NCI-H1105 (cell line): Measurements from ENCODE around the gene UBE4A.
A peak's percentile ranks its signal among the peaks of the same experiment; 100 is the strongest.

Source experiments
- DNase-seq: peaks from one replicate; lab custom pipeline; 2025; lab: John Stamatoyannopoulos, UW

UBE4A gene

DNA sequence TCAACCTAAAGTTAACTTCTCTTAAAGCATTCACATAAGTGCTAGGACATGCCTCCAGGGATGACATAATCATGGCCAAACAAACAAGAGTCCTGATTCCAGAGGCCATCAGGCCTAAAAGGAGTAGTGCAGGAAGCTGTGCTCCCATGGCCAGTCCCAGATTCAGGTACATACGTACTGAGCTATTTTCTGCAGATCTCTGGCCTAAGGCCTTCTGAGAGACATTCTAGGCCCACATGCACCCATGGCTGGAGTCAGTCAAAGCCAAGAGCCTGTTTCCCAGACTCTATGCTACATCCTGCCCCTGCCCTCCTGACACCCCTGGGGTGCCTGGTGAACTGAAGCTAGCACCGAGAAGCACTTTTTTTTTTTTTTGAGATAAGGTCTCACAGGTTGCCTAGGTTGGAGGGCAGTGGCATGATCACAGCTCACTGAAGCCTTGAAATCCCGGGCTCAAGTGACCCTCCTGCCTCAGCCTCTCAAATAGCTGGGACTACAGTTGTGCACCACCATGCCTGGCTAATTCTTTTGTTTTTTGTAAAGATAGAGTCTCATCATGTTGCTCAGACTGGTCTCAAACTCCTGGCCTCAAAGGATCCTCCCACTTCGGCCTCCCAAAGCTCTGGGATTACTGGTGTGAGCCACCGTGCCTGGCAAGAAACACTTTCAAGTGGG lies 17.4 kb upstream of the UBE4A start:
- DNase-seq: no peak

DNA sequence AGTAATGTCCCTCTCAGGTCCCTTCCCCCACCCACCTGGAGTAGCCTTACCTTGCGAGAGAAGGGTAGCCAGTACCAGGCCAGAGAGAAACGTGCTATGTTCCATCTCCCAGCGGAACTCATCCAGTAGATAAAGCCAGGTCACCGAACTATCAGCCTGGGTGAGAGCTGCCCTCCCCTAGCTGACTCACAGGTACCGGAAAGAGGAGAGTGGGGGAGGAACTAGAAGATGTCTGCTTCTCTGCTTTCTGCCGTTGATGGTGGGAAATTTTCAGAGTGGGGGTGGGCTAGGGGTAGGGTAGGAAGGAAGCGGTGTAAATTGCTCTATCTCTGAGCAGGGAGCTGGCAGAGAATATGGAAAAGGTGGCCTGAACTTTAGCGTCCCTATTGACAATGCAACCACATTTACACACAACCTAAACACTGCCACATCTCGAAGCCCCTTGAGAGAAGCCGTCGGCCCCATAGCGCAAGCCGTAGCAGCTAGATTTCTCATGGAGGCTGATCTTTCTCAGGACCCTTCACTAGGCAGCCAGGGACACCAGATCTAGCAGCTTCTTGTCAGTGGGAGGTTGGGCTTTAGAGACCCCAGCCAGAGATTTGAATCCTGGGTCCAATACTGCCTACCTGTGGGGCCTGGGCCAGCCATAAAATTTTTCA lies 16.8 kb upstream of the UBE4A start, which contains the start of gene CD3D:
Gene CD3D, minus strand, starts transcription at position 203 of the 659 bp plus-strand sequence. Its CDS starts 98 bp downstream, at position 105.
- no peak for DNase-seq

DNA sequence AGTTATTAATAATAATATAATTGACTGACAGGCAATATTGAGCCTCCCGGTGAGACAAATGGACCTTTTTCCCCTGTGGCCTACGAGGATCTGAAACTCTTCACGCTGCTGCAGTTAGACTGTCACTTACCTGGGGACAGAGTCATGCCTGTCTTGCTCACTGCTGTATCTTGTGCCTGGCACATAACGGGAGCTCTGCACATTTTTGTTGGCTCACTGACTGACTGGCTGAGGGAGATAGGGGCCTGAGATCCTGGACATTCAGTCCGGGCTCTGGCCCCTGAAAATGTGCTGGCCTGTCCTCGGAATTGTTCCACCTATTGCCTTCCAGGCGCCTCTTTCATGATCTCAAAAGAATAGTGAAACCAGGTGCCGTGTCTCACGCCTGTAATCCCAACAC lies 16.2 kb upstream of the UBE4A start:
- DNase-seq: no peak

DNA sequence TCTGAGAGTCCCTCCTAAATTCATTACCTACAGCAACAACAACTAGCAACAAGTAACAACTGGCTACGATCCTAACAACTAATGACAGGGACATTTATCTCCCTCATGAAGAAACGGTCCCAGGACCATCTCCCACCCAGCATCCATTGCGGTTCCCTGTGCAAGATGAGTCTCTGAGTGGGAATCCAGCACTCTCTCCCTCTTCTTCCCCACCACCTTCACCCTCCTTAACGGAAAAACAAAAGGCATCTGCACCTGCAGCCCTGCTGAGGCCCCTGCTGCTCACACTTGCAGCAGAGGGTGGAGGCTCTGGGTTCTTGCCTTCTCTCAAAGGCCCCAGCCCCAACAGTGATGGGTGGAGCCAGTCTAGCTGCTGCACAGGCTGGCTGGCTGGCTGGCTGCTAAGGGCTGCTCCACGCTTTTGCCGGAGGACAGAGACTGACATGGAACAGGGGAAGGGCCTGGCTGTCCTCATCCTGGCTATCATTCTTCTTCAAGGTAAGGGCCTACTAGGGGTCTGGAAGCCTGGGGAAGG lies 15.4 kb upstream of the UBE4A start, which contains the start of gene CD3G:
Gene CD3G, plus strand, starts transcription at position 364 of the 535 bp plus-strand sequence. Its CDS starts 80 bp downstream, at position 444.
- DNase-seq: no peak

DNA sequence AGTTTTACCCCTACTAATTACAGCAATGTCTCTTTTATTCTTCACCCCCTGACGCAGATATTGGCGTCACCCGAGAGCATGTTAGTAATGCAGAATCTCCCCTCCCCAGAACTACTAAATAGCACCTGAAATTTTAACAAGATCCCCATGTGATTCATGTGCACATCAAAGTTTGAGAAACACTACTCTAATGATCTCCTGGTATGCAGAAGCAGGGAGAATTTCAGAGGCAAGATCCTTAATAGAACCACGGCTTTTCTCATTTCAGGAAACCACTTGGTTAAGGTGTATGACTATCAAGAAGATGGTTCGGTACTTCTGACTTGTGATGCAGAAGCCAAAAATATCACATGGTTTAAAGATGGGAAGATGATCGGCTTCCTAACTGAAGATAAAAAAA lies 9.9 kb upstream of the UBE4A start:
- no peak for DNase-seq

DNA sequence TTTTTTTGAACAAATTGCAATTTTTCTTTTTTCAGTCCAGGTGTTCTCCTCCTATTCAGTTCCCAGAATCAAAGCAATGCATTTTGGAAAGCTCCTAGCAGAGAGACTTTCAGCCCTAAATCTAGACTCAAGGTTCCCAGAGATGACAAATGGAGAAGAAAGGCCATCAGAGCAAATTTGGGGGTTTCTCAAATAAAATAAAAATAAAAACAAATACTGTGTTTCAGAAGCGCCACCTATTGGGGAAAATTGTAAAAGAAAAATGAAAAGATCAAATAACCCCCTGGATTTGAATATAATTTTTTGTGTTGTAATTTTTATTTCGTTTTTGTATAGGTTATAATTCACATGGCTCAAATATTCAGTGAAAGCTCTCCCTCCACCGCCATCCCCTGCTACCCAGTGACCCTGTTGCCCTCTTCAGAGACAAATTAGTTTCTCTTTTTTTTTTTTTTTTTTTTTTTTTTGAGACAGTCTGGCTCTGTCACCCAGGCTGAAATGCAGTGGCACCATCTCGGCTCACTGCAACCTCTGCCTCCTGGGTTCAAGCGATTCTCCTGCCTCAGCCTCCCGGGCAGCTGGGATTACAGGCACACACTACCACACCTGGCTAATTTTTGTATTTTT lies 6.2 kb upstream of the UBE4A start:
- peak; percentile 22 for DNase-seq

DNA sequence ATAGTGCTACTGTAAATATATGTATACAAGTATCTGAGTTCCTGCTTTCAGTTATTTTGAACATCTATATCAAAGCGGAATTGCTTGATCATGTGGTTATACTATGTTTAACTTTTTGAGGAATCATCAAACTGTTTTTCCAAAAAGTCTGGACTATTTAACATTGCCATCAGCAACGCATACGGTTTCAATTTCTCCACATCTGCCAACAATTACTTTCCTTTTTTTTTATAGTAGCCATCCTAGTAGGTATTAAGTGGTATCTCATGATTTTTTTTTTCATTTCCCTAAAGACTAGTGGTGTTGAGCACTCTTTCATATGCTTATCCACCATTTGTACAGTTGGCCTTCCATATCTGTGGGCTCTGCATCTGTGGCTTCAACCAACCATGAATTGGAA lies 1.3 kb upstream of the UBE4A start:
- no peak for DNase-seq

DNA sequence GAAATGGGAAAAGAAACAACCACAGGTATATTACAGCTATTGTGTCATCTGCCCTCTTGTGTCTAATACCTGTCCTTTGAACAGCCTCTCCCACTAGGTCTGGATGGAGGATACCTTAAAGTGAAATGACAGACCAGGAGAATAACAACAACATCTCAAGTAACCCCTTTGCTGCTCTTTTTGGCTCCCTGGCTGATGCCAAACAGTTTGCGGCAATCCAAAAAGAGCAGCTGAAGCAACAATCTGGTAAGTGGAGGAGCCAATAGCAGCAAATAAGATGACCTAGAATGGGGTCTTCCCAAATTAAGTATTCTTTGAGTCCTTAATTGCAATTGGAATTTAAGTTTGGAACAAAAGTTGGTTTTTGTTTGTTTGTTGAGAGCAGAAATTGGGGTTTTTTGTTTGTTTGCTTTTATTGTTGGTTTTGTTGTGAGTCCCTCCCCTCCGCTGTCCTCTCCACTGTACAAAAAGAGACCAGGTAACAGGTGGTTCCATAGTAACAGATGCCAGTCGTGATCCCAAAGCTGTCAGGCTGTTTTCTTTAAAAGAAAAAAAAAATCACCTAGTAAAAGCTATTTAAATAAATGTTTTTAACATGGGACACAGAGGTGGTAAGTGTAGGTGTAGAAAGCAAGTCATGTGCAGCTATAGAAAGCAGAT lies 5.7 kb downstream of the UBE4A start:
- no peak for DNase-seq

DNA sequence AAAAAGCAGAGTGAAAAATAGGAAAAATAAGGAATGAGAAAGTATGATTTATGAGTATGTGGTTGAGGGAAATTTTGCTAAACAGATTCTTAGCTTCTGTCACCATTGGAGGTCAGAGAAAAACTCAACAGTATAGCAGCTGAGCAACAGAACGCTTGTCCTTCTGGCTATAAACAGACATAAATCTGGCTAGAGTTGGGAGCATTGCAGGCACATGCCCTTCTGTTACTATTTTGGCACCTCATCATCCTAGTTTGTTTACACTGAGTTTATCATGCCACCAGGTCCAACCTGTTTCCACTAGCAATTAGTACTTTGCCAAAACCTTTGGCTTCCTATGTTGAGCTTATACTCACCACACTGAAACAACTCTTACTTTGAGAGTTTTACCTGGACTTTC lies 6.9 kb downstream of the UBE4A start:
- no peak for DNase-seq

DNA sequence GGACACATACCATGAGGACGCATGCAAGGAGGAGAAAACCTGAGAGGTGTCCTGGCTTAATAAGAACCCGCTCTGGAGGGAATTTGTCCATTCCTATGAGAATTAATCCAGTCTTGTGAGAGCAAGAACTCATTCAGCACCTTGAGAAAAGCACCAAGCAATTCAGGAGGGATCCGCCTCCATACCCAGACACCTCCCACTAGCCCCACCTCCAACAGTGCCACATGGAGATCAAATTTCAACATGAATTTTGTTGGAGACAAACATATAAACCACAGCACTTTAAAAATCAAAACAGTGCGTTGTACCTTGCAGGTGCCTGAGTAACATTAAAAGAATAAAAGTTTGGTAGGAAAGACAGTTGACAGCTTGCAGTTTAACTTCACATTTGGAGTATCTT lies 11.4 kb downstream of the UBE4A start:
- DNase-seq: no peak

DNA sequence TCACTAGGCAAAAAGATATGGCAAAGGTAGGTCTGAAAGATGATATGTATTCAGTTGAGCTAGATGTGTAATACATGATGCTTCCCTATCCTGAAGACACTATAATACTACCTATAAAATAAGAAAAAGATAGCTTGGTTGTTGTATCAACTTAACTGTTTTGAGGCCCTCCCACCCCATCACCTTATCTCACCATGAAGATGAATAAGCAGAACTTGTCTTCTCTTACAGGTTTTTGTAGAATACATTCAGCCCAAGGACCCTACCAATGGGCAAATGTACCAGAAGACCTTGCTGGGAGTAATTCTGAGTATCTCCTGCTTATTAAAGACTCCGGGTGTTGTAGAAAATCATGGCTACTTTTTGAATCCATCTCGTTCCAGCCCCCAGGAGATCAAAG lies 13.9 kb downstream of the UBE4A start:
- no peak for DNase-seq

DNA sequence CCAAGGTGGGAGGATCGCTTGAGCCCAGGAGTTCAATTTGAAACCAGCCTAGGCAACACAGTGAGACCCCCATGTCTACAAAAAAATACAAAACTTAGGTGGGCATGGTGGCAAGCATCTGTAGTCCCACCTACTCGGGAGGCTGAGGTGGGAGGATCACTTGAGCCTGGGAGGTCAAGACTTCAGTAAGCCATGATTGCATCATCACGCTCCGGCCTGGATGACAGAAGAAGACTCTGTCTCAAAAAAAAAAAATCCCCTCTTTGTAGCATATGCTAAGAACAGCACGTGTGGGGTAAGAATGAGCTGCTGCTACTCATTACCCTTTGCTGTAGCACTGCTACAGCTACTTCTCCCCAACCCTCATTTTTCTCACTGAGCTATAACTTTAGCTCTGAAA lies 14.5 kb downstream of the UBE4A start:
- no peak for DNase-seq

DNA sequence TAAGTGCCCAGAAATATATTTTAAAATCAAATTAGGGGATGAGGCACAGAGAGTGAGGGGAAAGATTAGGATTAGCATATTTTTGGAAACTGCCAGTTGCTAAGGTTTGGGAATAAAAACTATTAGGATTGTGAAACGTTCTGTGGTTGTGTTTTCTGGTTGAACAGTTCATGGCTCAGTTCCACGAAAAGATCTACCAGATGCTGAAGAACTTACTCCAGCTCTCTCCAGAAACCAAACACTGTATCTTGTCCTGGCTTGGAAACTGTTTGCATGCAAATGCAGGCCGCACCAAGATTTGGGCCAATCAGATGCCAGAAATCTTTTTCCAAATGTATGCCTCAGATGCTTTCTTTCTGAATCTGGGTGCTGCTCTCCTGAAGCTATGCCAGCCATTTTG lies 15.3 kb downstream of the UBE4A start:
- DNase-seq: no peak

DNA sequence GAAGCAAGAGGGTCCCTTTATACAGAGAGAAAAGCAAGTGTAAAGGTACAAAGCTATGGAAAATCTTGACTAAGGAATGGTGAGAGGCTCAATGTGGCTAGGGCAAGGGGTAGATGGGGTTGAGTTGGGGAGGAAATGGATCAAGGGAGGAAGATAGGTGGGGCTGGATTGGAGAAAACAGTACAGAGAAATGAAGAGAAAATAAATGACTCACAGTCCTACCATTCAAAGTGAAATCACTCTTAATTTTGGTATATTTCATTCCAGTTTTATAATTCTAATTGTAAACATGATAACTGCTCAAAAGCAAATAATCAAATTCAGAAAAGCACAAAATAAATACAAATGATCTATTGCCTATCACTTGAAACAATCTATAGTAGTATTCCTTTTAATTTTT lies 16.6 kb downstream of the UBE4A start:
- no peak for DNase-seq

DNA sequence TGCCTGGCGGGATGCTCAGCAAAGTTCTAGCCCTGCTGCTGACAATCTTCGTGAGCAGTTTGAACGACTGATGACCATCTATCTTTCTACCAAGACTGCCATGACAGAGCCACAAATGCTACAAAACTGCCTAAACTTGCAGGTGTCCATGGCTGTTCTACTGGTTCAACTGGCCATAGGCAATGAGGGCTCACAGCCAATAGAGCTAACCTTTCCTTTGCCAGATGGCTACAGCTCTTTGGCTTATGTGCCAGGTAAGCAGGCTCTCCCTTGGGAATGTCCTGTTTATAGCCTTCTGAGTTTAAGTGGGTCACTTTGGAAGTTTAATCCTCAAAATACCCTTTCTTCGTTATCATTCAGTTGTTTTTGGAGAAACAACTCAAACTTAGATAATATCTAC lies 20.1 kb downstream of the UBE4A start:
- no peak for DNase-seq

DNA sequence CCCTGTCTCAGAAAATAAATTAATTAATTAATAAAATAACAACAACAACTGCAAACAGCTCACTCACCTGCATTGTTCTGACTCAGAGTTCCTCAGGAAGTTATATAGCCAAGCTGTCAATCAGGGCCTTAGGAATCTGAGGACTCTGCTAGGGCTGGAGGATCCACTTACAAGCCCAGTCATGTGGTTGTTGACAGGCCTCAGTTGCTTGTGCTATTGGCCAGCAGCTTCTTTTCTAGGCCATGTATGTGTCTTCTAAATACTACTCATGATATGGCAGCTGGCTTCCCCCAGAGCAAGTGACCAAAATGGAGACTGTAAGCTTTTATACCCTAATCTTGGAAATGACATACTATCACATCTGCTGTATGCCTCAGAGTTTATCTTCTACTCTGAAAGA lies 21.2 kb downstream of the UBE4A start:
- DNase-seq: no peak

DNA sequence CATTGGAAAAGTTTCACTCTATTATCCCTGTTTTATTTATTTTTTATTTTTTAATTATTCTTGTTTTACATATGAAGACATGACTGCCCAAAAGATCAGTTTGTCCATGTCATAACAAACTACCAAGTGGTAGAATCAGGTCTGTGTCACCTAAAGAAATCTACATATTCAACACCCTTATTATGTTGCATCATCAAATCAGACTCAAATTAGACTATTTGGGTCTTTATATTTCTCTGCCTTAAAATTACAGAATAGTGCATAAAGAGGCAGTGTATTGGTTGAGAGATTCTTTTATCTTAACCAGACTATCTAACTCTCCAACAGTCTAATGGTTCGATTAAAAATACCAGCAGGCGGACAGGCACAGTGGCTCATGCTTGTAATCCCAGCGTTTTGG lies 23.6 kb downstream of the UBE4A start:
- no peak for DNase-seq

DNA sequence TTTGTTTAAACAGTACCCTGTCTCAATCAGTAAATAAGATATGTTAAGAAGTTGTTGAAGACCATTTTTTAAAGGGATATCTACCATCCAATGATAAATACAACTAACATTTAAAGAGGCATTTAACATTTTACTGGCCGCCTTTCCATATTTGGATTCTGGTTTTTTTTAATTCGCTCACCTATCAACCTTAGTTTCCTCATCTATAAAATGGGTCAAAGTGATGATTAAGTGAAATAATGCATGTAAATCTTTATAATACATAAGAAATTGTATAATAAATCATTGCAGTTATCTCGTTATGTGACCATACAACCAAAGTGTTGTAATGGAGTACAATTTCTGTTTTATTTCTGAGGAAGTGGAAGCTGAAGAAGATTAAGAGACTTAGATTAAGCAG lies 24.3 kb downstream of the UBE4A start:
- DNase-seq: no peak

DNA sequence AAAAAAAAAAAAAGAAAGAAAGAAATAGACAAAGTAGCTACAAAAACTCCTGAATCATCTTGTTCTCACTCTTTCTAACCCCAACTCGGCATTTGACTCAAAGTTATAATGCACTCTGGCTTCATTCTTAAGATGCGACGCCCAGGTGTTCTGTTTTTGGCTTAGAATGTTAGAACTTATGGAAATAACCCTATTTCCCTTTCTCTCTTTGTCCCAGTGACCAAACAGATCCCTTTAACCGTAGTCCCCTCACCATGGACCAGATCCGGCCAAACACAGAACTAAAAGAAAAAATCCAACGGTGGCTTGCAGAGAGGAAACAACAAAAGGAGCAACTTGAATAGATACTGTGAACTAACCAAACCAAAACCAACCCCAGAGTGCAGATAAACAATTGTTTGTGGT lies 36.7 kb downstream of the UBE4A start:
- no peak for DNase-seq

DNA sequence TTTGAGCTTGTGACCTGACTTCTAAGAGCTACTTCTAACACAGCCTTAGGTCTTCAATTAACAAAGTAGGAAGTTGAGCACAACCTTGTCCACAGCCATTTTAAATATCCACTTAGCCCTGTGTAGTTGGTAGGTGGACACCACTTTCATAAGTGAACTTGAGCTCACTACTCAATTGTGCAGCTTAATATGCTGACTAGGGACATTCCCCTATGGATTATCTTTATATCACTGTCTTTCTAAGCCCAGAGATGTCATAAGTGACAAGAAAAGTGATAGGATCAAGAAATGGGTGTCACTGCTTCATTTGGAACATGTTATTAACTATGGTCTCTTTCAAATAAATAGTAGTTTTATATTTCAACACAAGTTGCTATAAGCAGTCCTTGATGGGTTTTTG lies 38.0 kb downstream of the UBE4A start:
- no peak for DNase-seq

DNA sequence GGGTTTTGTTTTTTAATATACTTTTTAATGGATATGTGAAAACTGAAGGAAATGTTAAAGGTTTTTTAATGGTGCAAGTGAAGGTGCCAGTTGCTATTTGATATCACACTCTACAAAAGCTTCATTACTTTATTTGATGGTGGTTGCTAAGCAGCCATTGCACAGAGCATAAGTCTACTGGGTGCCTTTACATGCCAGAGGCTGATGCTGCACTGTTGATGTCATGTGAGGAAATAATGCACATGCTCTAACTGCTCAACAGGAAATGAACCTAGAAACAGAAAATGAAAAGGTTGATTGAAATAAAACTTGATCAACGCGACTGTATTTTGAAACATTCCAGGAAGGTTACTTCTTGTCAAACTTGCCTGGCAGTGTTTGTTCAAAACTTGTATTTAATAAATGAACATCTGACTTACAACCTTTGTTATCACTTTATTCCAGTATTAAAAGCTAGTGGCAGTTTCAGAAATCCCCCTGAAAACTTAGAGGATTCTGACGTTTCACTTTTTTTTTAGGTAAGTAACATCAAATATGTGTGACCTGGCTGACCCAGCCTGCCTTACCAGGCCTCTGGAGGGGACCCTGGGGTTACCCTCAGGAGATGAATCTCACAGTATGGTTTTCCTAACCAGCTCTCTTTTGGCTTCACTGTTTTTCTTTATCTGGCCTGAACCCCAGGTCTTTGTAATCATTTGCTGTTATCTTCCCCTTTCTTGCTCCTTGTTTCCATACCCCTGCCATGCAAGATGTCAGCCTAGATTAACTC lies 39.6 kb downstream of the UBE4A start:
- no peak for DNase-seq
